Measurements from ENCODE around the gene NUP210L.
"Not testable (repeated sequence)": the region's sequence is repeated elsewhere in the genome, so short reads cannot be mapped to it uniquely, and the experiment has no call there.

The NUP210L gene

GRCh38 chr1:154006136-154006535, 148.7 kb downstream of the NUP210L start:
- in situ Hi-C loops (cut with MboI; ENCODE audit: low sequenced_read_pairs, unreplicated experiment), result no loop called here
- no peak for DNase-seq (ENCODE audit: low spot score)
- no peak for TF ChIP-seq CTCF (IDR thresholded peaks at IDR 0.05; ENCODE audit: borderline replicate concordance, control extremely low read depth, extremely low read depth, insufficient read depth, missing control alignments)

GRCh38 chr1:154000420-154000819, 154.5 kb downstream of the NUP210L start:
- in situ Hi-C loops (cut with MboI; ENCODE audit: low sequenced_read_pairs, unreplicated experiment), result no loop called here
- DNase-seq (ENCODE audit: low spot score), result no peak
- TF ChIP-seq CTCF (IDR thresholded peaks at IDR 0.05; ENCODE audit: borderline replicate concordance, control extremely low read depth, extremely low read depth, insufficient read depth, missing control alignments), result no peak

DNA sequence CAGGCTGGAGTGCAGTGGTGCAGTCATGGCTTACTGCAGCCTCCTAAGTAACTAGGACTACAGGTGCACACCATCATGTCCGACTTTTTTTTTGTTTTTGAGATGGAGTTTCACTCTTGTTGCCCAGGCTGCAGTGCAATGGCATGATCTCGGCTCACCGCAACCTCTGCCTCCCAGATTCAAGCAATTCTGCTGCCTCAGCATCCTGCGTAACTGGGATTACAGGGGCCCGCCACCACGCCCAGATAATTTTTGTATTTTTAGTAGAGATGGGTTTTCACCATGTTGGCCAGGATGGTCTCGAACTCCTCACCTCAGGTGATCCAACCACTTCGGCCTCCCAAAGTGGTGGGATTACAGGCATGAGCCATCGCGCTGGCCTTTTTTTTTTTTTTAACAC, 158.0 kb downstream of the NUP210L start:
- in situ Hi-C loops (cut with MboI; ENCODE audit: low sequenced_read_pairs, unreplicated experiment); DNase-seq (ENCODE audit: low spot score): not testable (repeated sequence)

DNA sequence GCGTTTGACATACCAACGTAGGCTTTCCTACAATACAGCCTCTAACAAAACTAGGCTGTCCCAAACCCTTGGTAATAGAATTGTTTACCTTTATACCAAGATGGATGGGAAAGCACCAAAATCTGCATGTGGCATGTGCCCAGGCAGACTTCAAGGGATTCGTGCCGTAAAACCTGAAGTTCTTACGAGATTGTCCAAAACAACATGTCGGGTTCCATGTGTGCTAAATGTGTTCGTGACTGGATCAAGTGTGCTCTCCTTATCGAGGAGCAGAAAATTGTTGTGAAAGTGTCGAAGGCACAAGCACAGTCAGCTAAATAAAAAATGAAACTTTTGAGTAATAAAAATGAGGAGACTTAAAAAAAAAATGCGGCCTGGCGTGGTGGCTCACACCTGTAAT, 159.2 kb downstream of the NUP210L start:
- in situ Hi-C loops (cut with MboI; ENCODE audit: low sequenced_read_pairs, unreplicated experiment), result no loop called here
- no peak for DNase-seq (ENCODE audit: low spot score)
- no peak for TF ChIP-seq CTCF (IDR thresholded peaks at IDR 0.05; ENCODE audit: borderline replicate concordance, control extremely low read depth, extremely low read depth, insufficient read depth, missing control alignments)

DNA sequence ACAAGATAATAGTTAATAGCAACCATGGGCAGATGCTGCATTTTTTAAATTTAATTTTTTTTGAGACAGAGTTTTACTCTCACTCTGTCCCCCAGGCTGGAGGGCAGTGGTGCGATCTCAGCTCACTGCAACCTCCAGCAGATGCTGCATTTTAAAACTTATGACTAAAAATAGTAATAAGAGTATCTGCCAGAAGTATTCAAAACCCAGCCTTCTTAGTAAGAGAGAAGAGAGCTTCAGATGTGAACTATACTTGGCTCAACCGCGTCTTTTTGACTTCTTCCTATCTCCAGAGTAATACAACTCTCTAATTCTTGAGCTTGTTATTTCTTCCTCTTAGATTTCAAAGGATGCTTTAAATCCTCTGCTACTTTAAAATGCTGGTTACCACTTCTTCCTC, 159.7 kb downstream of the NUP210L start:
- DNase-seq (ENCODE audit: low spot score), result no peak
- TF ChIP-seq CTCF (IDR thresholded peaks at IDR 0.05; ENCODE audit: borderline replicate concordance, control extremely low read depth, extremely low read depth, insufficient read depth, missing control alignments), result no peak
- in situ Hi-C loops (cut with MboI; ENCODE audit: low sequenced_read_pairs, unreplicated experiment), result no loop called here

GRCh38 chr1:153991806-153992205, 163.1 kb downstream of the NUP210L start:
- in situ Hi-C loops (cut with MboI; ENCODE audit: low sequenced_read_pairs, unreplicated experiment), result no loop called here
- no peak for TF ChIP-seq CTCF (IDR thresholded peaks at IDR 0.05; ENCODE audit: borderline replicate concordance, control extremely low read depth, extremely low read depth, insufficient read depth, missing control alignments)
- DNase-seq (ENCODE audit: low spot score), result no peak

GRCh38 chr1:153991151-153991630, 163.7 kb downstream of the NUP210L start:
- DNase-seq (ENCODE audit: low spot score), result no peak
- in situ Hi-C loops (cut with MboI; ENCODE audit: low sequenced_read_pairs, unreplicated experiment), result no loop called here

More at GRCh38 chr1:153991151-153991630, 163.7 kb downstream of the NUP210L start:
- no peak for TF ChIP-seq CTCF (IDR thresholded peaks at IDR 0.05; ENCODE audit: borderline replicate concordance, control extremely low read depth, extremely low read depth, insufficient read depth, missing control alignments)
